GOT3 (cell line): ENCODE results near the gene SYT14.

Experiments
- DNase-seq: peaks from one replicate; lab custom pipeline; 2025; ENCODE audit warnings: mixed read lengths; lab: John Stamatoyannopoulos, UW

SYT14 gene

GRCh38 chr1:210207597-210208450 lies 269.8 kb downstream of the SYT14 start:
- no peak for DNase-seq

GRCh38 chr1:210213335-210213734 lies 275.3 kb downstream of the SYT14 start:
- no peak for DNase-seq

- no peak for DNase-seq
Measured at GRCh38 chr1:210214573-210215409, 276.8 kb downstream of the SYT14 start.

- DNase-seq: no peak
Measured at GRCh38 chr1:210217482-210217881, 279.5 kb downstream of the SYT14 start.

GRCh38 chr1:210218047-210218446 lies 280.0 kb downstream of the SYT14 start:
- no peak for DNase-seq
